ENCODE data around the gene SCAF8.

Gene SCAF8

DNA sequence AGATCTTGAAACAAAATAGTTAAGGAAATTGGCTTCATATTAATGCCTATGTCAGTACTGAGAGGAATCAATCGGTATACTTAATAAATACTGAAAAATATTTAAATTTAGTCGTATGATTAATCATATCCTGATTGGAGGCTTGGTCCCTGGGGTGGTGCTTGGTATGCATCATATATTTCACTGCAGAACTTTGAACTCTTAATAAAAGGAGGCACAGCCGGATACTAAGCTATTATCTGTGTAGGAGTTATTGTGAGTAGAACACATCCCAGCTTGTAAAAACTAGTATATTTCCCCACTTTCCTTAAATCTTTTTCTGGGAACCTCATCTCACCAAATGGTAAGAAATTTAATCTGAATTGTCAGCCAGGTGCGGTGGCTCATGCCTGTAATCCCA lies 42.4 kb upstream of the SCAF8 start:
- H3K27me3 ChIP-seq (ENCODE audit: insufficient read depth, low read depth, severe bottlenecking), result no peaks in the 10 kb centered on the region
- DNase-seq, result no peak
- no peak overlapping the region for H3K27ac ChIP-seq
- TF ChIP-seq, protein P1, sequence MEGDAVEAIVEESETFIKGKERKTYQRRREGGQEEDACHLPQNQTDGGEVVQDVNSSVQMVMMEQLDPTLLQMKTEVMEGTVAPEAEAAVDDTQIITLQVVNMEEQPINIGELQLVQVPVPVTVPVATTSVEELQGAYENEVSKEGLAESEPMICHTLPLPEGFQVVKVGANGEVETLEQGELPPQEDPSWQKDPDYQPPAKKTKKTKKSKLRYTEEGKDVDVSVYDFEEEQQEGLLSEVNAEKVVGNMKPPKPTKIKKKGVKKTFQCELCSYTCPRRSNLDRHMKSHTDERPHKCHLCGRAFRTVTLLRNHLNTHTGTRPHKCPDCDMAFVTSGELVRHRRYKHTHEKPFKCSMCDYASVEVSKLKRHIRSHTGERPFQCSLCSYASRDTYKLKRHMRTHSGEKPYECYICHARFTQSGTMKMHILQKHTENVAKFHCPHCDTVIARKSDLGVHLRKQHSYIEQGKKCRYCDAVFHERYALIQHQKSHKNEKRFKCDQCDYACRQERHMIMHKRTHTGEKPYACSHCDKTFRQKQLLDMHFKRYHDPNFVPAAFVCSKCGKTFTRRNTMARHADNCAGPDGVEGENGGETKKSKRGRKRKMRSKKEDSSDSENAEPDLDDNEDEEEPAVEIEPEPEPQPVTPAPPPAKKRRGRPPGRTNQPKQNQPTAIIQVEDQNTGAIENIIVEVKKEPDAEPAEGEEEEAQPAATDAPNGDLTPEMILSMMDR (IDR thresholded peaks at IDR 0.05; ENCODE audit: low read depth, low read length), result no peak
- H3K36me3 ChIP-seq, result no peaks in the 10 kb centered on the region
- H3K4me3 ChIP-seq (ENCODE audit: low read depth, low read length), result no peak overlapping the region
- no peaks in the 10 kb centered on the region for H3K9me3 ChIP-seq (ENCODE audit: severe bottlenecking)

DNA sequence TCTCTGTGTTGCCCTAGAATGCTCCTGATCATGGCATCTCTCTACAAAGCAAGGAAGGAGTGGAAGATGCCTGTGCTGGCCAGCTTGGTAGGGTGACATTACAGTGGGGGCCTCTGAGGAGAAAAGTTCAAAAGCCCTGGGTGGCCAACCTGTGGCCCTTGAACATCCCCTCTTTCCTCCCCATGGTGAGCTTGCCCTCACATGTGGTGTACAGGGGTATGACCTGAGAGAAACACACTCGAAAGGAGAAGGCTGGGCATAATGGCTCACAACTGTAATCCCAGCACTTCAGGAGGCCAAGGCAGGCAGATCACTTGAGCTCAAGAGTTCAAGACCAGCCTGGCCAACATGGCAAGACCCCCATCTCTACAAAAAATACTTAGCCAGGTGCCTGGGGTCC lies 36.6 kb upstream of the SCAF8 start:
- no peaks in the 10 kb centered on the region for H3K36me3 ChIP-seq
- TF ChIP-seq, protein P1 (IDR thresholded peaks at IDR 0.05; ENCODE audit: low read depth, low read length), result no peak
- H3K4me3 ChIP-seq (ENCODE audit: low read depth, low read length), result no peak overlapping the region
- H3K27me3 ChIP-seq (ENCODE audit: insufficient read depth, low read depth, severe bottlenecking), result no peaks in the 10 kb centered on the region
- no peaks in the 10 kb centered on the region for H3K9me3 ChIP-seq (ENCODE audit: severe bottlenecking)
- H3K27ac ChIP-seq, result no peak overlapping the region
- no peak for DNase-seq

DNA sequence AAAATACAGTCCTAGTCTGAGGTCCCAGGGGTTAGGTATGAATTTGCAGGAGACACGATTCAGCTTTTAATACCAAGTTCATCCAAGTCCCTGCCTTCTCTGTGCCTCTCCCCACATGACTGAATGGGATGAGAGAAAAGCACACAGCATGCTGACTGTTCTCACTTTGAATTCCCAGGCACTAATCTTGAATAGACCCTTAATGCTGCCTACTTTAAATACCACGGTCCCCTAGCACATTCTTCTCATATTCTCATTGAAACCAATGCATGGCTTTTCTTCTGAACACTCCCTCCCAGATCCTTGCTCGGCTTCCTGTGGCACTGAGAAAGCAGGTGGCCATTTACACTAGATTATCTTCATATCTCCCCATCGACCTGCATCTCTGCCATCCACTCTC lies 30.1 kb upstream of the SCAF8 start:
- no peaks in the 10 kb centered on the region for H3K27me3 ChIP-seq (ENCODE audit: insufficient read depth, low read depth, severe bottlenecking)
- no peak overlapping the region for H3K4me3 ChIP-seq (ENCODE audit: low read depth, low read length)
- no peak overlapping the region for H3K27ac ChIP-seq
- H3K9me3 ChIP-seq (ENCODE audit: severe bottlenecking), result no peaks in the 10 kb centered on the region
- DNase-seq, result no peak
- no peaks in the 10 kb centered on the region for H3K36me3 ChIP-seq
- TF ChIP-seq, protein P1 (IDR thresholded peaks at IDR 0.05; ENCODE audit: low read depth, low read length), result no peak

DNA sequence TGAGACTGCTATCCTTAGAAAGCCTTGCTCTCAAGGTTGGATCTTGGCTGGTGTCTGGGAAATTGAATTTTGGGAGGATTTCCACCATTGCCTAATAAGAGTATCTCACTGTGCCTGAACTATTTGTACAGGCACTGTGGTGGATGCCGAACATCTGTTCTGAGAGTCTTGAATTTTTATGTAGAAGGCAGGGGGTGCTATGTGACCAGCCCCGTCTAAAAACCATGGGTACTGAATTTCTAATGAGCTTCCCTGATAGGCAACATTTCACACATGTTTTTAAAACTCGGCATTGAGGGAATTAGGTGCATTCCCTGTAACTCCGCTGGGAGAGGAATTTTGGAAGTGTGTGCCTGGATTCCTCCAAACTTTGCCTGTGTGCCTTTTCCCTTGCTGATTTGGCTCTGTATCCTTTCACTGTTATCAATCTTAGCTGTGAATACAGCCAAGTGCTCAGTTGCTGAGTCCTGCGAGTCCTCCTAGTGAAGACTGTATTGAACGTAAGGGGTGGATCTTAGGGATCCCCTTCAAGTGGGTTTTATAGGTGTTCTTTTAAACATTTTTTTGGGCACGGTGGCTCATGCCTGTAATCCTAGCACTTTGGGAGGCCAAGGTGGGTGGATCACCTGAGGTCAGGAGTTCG lies 27.6 kb upstream of the SCAF8 start:
- TF ChIP-seq, protein P1 (IDR thresholded peaks at IDR 0.05; ENCODE audit: low read depth, low read length), result no peak
- H3K9me3 ChIP-seq (ENCODE audit: severe bottlenecking), result no peaks in the 10 kb centered on the region
- no peaks in the 10 kb centered on the region for H3K36me3 ChIP-seq
- H3K27ac ChIP-seq, result no peak overlapping the region
- no peaks in the 10 kb centered on the region for H3K27me3 ChIP-seq (ENCODE audit: insufficient read depth, low read depth, severe bottlenecking)
- no peak for DNase-seq
- H3K4me3 ChIP-seq (ENCODE audit: low read depth, low read length), result no peak overlapping the region

DNA sequence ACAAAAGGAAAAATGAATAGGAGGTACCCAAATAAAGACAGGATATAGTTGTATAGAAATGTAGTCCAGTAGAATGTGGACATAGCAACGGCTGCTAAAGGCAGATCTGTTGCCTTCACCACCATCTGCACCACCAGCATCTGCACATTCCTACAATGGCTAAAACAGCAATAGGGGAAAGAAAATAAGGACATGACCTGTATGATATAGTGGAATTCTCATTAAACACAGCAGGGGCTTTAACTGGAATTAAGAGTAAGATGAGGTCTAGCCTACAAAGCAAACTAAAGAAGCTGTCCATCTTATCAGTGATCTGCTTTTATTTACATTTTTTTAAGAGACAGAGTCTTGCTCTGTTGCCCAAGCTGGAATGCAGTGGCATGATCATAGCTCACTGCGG lies 26.8 kb upstream of the SCAF8 start:
- Histone ChIP-seq H3K4me3 (ENCODE audit: low read depth, low read length) (no peak overlapping the region), H3K9me3 (ENCODE audit: severe bottlenecking) (no peaks in the 10 kb centered on the region), H3K27ac (no peak overlapping the region), H3K36me3 (no peaks in the 10 kb centered on the region), H3K27me3 (ENCODE audit: insufficient read depth, low read depth, severe bottlenecking) (no peaks in the 10 kb centered on the region)
- TF ChIP-seq, protein P1 (IDR thresholded peaks at IDR 0.05; ENCODE audit: low read depth, low read length), result no peak
- DNase-seq, result no peak

DNA sequence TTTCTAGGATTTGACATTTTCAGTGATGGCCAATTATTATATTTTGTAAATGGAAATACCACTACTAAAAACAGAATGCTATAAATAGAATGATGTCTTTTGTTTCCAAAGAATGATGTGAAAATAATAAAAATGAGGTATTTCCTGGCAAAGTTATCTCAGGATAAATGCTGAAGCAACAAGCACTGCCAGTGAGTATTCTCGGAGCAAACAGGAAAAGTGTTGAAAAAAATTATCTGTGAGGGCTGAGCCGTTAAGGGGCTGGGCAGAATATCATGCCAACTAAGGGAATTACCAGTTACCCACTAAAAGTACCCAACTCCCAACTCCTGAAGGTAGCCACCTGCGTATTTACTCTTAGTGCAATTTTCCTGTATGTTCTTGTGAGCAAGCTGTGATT lies 23.6 kb upstream of the SCAF8 start:
- Histone ChIP-seq H3K36me3 (no peaks in the 10 kb centered on the region), H3K4me3 (ENCODE audit: low read depth, low read length) (no peak overlapping the region), H3K27me3 (ENCODE audit: insufficient read depth, low read depth, severe bottlenecking) (no peaks in the 10 kb centered on the region), H3K9me3 (ENCODE audit: severe bottlenecking) (no peaks in the 10 kb centered on the region), H3K27ac (no peak overlapping the region)
- TF ChIP-seq, protein P1 (IDR thresholded peaks at IDR 0.05; ENCODE audit: low read depth, low read length), result no peak
- no peak for DNase-seq

All from WERI-Rb-1 (cell line).